Testis (tissue), 2 donors: Measurements from ENCODE around the gene TGIF2.

ENCODE experiments used
- CTCF ChIP-seq, 3 experiments: fragments of 450-650 bp in 2 of 3; fragments of 200-600 bp in 1 of 3; sonication (generic) in 1 of 3; IDR thresholded peaks; one replicate each; pipeline ENCODE4 v1.5.1; 2016 to 2019; ENCODE audit warnings: antibody characterized with exemption in 3 of 3, mild to moderate bottlenecking in 2 of 3, moderate library complexity in 1 of 3
- POLR2A ChIP-seq: fragments of 450-650 bp; IDR thresholded peaks from one replicate; pipeline ENCODE4 v1.6.1; 2017; ENCODE audit warnings: antibody characterized with exemption, mild to moderate bottlenecking, moderate library complexity

DNA sequence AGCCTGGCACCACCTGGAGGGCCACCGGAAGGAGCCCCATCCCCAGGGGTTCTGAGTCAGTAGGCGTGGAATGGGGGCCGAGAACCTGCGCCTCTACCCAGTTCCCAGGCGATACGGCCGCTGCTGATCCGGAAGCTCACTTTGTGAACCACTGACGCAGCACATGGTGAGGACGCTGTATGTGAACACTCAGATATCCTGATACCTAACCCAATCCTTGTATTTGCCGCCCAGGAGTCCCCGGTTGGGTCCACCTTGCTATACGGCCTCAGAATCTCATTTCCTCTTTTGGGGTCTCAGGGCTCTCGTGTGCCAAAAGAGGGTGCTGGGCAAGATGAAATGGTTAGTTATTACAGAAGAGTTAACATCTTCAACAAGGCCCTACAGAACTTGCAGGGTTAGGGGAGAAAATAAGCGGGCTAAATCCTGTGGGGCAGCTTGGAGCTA, 31.6 kb downstream of the TGIF2 start:
- no peak for TF ChIP-seq POLR2A
- no peak for TF ChIP-seq CTCF (IDR thresholded peaks at IDR 0.05)
